GM12865 (cell line): ENCODE measurements around the gene BMAL1.
"Not testable (repeated sequence)": the region's sequence is repeated elsewhere in the genome, so short reads cannot be mapped to it uniquely, and the experiment has no call there.

ENCODE experiments used
- DNase-seq: peaks from one replicate; pipeline ENCODE4 v3.0.0; 2010; ENCODE audit warnings: low read depth
- H3K4me3 ChIP-seq: 2 replicates; pipeline ENCODE4 v1.5.1; 2011; ENCODE audit warnings: mild to moderate bottlenecking, low read depth, low read length, control low read depth
- CTCF ChIP-seq: IDR thresholded peaks from 2 replicates; pipeline ENCODE4 v1.5.1; 2011; ENCODE audit warnings: low read length, control low read depth, low read depth, inconsistent platforms; ENCODE audit not compliant: insufficient read depth; ENCODE audit errors: missing control alignments

The BMAL1 gene

GRCh38 chr11:13388741-13389140 lies 111.2 kb downstream of the BMAL1 start:
- no peak for DNase-seq
- TF ChIP-seq CTCF: no peak
- H3K4me3 ChIP-seq: no peak overlapping the region

- DNase-seq: no peak
Measured at GRCh38 chr11:13391217-13391616, 113.6 kb downstream of the BMAL1 start.

GRCh38 chr11:13398335-13398734 lies 120.7 kb downstream of the BMAL1 start:
- DNase-seq, H3K4me3 ChIP-seq: not testable (repeated sequence)

More at GRCh38 chr11:13391217-13391616, 113.6 kb downstream of the BMAL1 start:
- TF ChIP-seq CTCF: no peak
- no peak overlapping the region for H3K4me3 ChIP-seq

- TF ChIP-seq CTCF: no peak
Measured at GRCh38 chr11:13405220-13405619, 127.6 kb downstream of the BMAL1 start.

GRCh38 chr11:13415201-13415600 lies 137.6 kb downstream of the BMAL1 start:
- DNase-seq: no peak
- TF ChIP-seq CTCF: no peak
- H3K4me3 ChIP-seq: no peak overlapping the region

More at GRCh38 chr11:13405220-13405619, 127.6 kb downstream of the BMAL1 start:
- no peak for DNase-seq
- H3K4me3 ChIP-seq: no peak overlapping the region

- DNase-seq: no peak
- H3K4me3 ChIP-seq: no peak overlapping the region
- TF ChIP-seq CTCF: no peak
Measured at GRCh38 chr11:13421561-13421960, 144.0 kb downstream of the BMAL1 start.

GRCh38 chr11:13423372-13423771 lies 145.8 kb downstream of the BMAL1 start:
- no peak for TF ChIP-seq CTCF
- no peak for DNase-seq
- H3K4me3 ChIP-seq: no peak overlapping the region

- DNase-seq: no peak
- TF ChIP-seq CTCF: no peak
- H3K4me3 ChIP-seq: no peak overlapping the region
Measured at GRCh38 chr11:13427440-13427839, 149.8 kb downstream of the BMAL1 start.
